Activated CD4-positive, alpha-beta memory T cell treated with anti-CD3 and anti-CD28 coated beads, Interleukin-2, amount 10 ng/mL, durations not matched to agents 7 days and 5 days (primary cell): ENCODE measurements around the gene BIK. TPM values are rescaled to one million over a fixed set of nuclear protein-coding genes. Genes with fewer than 3 reads are reported as not detected.

Experiments
- CTCF ChIA-PET: fragments of 350-600 bp; sonication (Branson Sonifier 250); formaldehyde crosslinking; loops from one replicate; lab custom pipeline; 2021; ENCODE audit warnings: antibody characterized with exemption, inconsistent platforms; lab: Charles Lee
- POLR2A ChIA-PET: fragments of 350-600 bp; sonication (Branson Sonifier 250); formaldehyde crosslinking; loops from one replicate; lab custom pipeline; 2021; ENCODE audit warnings: antibody characterized with exemption; lab: Charles Lee
- DNase-seq: peaks from one replicate; pipeline ENCODE4 v3.0.0-alpha.2; 2020
- H3K27ac Mint-ChIP-seq: one replicate; pipeline ENCODE4 v1.8.0; 2021; ENCODE audit warnings: mild to moderate bottlenecking, mixed read lengths
- H3K27me3 Mint-ChIP-seq: one replicate; pipeline ENCODE4 v1.8.0; 2021; ENCODE audit warnings: mixed read lengths
- H3K36me3 Mint-ChIP-seq: one replicate; pipeline ENCODE4 v1.8.0; 2021; ENCODE audit warnings: low read depth, mixed read lengths
- H3K4me1 Mint-ChIP-seq: one replicate; pipeline ENCODE4 v1.8.0; 2021; ENCODE audit warnings: mixed read lengths
- H3K4me3 Mint-ChIP-seq: one replicate; pipeline ENCODE4 v1.8.0; 2021; ENCODE audit warnings: mild to moderate bottlenecking, mixed read lengths
- H3K9me3 Mint-ChIP-seq: one replicate; pipeline ENCODE4 v1.8.0; 2021; ENCODE audit warnings: mixed read lengths
- total RNA-seq, 2 experiments: library from RNA; stranded (reverse); gene quantifications; one replicate each; pipeline ENCODE4 v1.2.3, GENCODE V29; 2021

Gene BIK, protein sequence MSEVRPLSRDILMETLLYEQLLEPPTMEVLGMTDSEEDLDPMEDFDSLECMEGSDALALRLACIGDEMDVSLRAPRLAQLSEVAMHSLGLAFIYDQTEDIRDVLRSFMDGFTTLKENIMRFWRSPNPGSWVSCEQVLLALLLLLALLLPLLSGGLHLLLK
- 1 to 10 TPM; 2.6 TPM for total RNA-seq

DNA sequence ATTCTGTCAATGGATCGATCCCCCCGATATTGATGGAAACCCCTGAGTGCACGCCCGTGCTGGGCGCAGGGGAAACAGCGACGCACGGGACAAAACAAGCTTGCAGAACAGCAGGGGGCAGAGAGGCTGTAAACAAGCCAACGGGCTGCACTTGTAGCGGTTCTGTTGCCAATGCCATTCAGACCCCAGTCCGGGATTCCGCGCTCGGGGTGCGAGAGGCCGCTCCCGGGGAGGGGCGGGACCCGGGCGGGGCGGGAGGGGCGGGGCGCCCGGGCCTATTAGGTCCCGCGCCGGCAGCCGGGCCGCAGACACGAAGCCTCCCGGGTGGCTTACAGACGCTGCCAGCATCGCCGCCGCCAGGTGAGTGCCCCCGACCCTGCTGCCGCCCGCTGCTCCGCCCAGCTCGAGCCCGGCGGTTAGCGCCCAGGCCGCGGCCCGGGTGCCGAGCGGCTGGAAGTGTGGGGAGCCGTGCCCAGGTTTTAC is at the start of gene BIK:
BIK (plus strand) TSS at position 307 of the 483 bp plus-strand sequence. CDS start 13,273 bp downstream, outside the sequence.
- ChIA-PET POLR2A (interaction anchor here (0.6 kb wide), 1 partner anchor 77 kb away, joined by 3 read pairs; no protein-coding TSS in a partner anchor), CTCF (interaction anchor here (1.2 to 1.4 kb wide), 3 partner anchors 26 to 42 kb away, joined by 3 to 5 read pairs (median 3); no protein-coding TSS in a partner anchor)
- peak; percentile 58 for DNase-seq
- no peaks in the 10 kb centered on the region for H3K9me3 Mint-ChIP-seq
- H3K27ac Mint-ChIP-seq = no peak within 1 kb of the TSS
- peak within 1 kb of the TSS; percentile 61 for H3K4me3 Mint-ChIP-seq
- H3K4me1 Mint-ChIP-seq = peaks cover 9% of the 10 kb centered on the region
- H3K36me3 Mint-ChIP-seq = no peaks in the 10 kb centered on the region
- H3K27me3 Mint-ChIP-seq = peaks cover 22% of the 10 kb centered on the region

DNA sequence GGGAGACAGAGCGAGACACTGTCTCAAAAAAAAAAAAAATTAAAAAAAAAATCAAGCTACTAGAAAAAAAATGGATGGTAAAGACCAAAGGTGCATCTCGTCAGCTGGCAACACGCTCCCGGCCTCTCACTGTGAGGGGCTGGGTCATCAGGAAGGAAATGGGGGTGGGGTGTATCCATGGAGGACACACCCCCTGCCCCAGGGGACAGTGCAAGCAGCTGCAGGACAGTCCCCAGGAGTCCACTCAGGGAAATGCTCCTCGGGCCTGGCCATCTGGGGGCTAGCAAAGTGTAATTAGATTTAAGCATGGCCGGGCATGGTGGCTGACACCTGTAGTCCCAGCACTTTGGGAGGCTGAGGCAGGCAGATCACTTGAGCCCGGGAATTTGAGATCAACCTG is 44.4 kb upstream of the BIK start:
- CTCF ChIA-PET = no interaction called here
- Mint-ChIP-seq H3K4me3 (no peak overlapping the region), H3K9me3 (no peaks in the 10 kb centered on the region), H3K27ac (no peak overlapping the region), H3K36me3 (no peaks in the 10 kb centered on the region), H3K4me1 (no peaks in the 10 kb centered on the region), H3K27me3 (no peaks in the 10 kb centered on the region)
- POLR2A ChIA-PET = no interaction called here
- no peak for DNase-seq

DNA sequence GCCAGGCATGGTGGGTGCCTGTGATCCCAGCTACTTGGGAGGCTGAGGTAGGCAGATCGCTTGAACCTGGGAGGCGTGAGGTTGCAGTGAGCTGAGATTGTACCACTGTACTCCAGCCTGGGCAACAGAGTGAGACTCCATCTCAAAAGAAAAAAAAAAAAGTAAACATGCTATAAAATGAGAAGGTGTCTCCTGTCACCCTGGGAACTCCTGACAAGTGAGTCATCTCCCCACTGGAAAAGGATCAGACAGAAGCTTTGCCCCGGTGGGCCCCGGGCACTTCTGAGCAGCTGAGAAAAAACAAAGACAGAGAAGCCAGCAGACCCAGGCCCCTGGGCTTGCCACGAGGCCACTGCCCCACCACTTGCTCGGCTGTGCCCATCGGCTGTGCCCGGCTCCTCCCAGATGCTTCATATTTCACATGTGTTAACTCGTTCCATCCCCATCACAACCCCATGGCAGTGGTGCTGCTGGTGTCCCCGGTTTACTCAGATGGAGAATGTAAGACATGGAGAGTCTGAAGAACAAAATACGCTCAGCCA is 43.6 kb upstream of the BIK start:
- no peaks in the 10 kb centered on the region for H3K27me3 Mint-ChIP-seq
- no peak overlapping the region for H3K27ac Mint-ChIP-seq
- no peaks in the 10 kb centered on the region for H3K4me1 Mint-ChIP-seq
- ChIA-PET POLR2A (no interaction called here), CTCF (no interaction called here)
- H3K4me3 Mint-ChIP-seq = no peak overlapping the region
- H3K36me3 Mint-ChIP-seq = no peaks in the 10 kb centered on the region
- no peak for DNase-seq
- no peaks in the 10 kb centered on the region for H3K9me3 Mint-ChIP-seq

DNA sequence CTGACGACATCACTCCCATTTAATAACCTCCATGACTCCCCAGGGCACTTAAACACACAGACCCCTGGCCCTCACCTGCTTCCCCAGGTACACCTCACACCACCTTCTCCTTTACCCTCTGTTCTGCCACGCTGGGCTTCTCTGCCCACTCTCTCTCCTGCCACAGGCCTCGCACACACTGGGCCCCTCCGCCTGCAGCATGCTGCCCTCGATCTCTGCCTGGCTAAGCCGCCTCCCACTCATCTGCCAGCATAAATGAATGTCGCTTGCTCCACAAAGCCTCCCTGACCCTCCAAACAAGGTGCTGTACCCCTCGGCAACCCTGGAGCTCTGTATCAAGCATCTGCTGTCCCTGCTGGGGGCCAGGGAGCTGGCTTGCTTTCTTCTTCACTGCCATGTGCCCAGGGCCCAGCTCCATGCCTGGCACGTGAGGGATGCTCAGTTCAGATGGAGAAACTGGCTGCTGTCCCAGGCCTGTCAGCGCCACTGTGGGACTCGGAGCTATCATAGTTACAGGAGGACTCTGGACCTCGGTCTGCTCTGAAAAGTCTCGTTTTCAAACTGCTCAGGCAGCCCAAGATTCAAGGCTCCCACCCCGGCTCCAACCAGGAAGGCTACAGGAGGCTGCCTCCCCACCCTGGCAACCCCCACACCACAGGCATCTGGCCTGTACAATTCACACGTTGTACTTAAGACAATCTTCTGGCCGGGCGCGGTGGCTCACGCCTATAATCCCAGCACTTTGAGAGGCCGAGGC is 33.3 kb upstream of the BIK start:
- no peak overlapping the region for H3K4me3 Mint-ChIP-seq
- DNase-seq = no peak
- no peaks in the 10 kb centered on the region for H3K36me3 Mint-ChIP-seq
- H3K4me1 Mint-ChIP-seq = no peaks in the 10 kb centered on the region
- H3K27me3 Mint-ChIP-seq = no peaks in the 10 kb centered on the region
- ChIA-PET CTCF (no interaction called here), POLR2A (no interaction called here)
- no peak overlapping the region for H3K27ac Mint-ChIP-seq
- H3K9me3 Mint-ChIP-seq = no peaks in the 10 kb centered on the region

DNA sequence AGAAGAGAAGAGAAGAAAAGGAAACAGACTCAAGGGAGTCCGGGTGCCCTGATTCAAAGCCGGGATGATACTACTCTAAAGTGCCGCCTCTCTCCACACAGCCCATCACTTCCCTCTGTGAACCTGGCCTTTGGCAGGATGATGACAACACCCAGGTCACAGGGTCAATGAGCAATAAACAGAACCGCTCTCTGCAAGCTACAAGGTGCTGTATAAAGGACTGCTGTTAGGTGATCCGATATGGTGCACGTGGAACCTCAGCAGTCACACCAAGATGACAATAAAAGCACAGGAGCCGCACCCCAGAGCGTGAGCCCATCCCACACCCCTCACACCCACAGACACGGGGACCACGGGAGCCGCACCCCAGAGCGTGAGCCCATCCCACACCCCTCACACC is 32.0 kb upstream of the BIK start:
- POLR2A ChIA-PET = no interaction called here
- H3K4me3 Mint-ChIP-seq = no peak overlapping the region
- no peaks in the 10 kb centered on the region for H3K36me3 Mint-ChIP-seq
- CTCF ChIA-PET = no interaction called here
- H3K9me3 Mint-ChIP-seq = no peaks in the 10 kb centered on the region
- DNase-seq = no peak
- no peak overlapping the region for H3K27ac Mint-ChIP-seq
- H3K27me3 Mint-ChIP-seq = no peaks in the 10 kb centered on the region
- H3K4me1 Mint-ChIP-seq = no peaks in the 10 kb centered on the region

DNA sequence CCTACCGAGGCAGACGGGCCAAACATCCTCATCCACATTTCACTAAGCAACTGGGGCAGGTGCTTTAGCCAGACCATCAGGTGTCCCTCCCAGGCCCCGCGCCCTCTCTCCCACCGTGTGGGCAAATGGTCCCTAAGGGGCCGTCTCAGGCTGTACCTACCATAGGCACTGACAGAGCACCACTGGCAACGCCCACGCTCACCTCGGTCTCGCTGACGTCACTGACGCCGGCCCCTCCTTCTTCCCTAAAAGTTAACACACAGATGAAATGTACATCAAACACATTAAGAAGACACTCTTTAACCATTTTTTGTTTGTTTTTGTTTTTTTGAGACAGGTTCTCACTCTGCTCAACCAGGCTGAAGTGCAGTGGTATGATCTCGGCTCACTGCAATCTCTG is 30.8 kb upstream of the BIK start:
- no peaks in the 10 kb centered on the region for H3K9me3 Mint-ChIP-seq
- H3K36me3 Mint-ChIP-seq = no peaks in the 10 kb centered on the region
- ChIA-PET POLR2A (no interaction called here), CTCF (no interaction called here)
- no peak overlapping the region for H3K4me3 Mint-ChIP-seq
- H3K4me1 Mint-ChIP-seq = no peaks in the 10 kb centered on the region
- no peak for DNase-seq
- no peak overlapping the region for H3K27ac Mint-ChIP-seq
- no peaks in the 10 kb centered on the region for H3K27me3 Mint-ChIP-seq

DNA sequence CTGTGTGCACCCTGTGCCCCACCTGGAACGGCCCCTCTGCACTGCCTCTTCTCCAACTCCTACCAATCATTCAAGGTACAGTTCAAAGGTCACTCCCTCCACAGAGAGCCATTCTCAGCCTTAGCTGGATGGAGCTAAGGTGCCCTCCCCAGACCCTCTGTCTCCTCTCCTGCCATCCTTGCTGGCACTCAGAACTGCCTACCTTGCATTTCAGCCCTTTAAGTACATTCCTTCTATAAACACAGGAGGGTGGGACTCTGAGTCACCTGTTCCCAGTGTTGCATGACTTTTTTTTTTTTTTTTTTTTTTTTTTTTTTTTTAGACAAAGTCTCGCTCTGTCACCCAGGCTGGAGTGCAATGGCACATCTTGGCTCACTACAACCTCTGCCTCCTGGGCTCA is 29.9 kb upstream of the BIK start:
- DNase-seq = no peak
- ChIA-PET CTCF (no interaction called here), POLR2A (no interaction called here)
- H3K36me3 Mint-ChIP-seq = no peaks in the 10 kb centered on the region
- no peaks in the 10 kb centered on the region for H3K4me1 Mint-ChIP-seq
- H3K9me3 Mint-ChIP-seq = no peaks in the 10 kb centered on the region
- no peak overlapping the region for H3K27ac Mint-ChIP-seq
- no peaks in the 10 kb centered on the region for H3K27me3 Mint-ChIP-seq
- H3K4me3 Mint-ChIP-seq = no peak overlapping the region

DNA sequence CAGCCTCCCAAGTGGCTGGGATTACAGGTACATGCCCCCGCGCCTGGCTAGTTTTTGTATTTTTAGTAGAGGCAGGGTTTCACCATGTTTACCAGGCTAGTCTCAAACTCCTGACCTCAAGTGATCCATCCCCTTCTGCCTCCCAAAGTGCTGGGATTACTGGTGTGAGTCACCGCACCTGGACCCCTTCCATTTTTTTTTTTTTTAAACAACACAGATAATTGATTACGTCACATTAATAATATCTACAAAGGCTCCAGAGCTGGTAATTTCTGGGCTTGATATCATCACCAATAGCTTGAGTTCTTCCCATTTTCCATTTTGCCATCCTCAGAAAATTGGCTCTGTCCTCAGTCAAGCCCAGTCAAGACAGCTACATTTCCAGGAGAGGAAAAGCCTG is 28.6 kb upstream of the BIK start:
- Mint-ChIP-seq H3K9me3 (no peaks in the 10 kb centered on the region), H3K27me3 (no peaks in the 10 kb centered on the region), H3K4me3 (no peak overlapping the region), H3K27ac (no peak overlapping the region), H3K4me1 (peaks cover 13% of the 10 kb centered on the region), H3K36me3 (peaks cover 9% of the 10 kb centered on the region)
- ChIA-PET POLR2A (no interaction called here), CTCF (interaction anchor here (1.0 kb wide), 1 partner anchor 10 kb away, joined by 3 read pairs; no protein-coding TSS in a partner anchor)
- DNase-seq = no peak

DNA sequence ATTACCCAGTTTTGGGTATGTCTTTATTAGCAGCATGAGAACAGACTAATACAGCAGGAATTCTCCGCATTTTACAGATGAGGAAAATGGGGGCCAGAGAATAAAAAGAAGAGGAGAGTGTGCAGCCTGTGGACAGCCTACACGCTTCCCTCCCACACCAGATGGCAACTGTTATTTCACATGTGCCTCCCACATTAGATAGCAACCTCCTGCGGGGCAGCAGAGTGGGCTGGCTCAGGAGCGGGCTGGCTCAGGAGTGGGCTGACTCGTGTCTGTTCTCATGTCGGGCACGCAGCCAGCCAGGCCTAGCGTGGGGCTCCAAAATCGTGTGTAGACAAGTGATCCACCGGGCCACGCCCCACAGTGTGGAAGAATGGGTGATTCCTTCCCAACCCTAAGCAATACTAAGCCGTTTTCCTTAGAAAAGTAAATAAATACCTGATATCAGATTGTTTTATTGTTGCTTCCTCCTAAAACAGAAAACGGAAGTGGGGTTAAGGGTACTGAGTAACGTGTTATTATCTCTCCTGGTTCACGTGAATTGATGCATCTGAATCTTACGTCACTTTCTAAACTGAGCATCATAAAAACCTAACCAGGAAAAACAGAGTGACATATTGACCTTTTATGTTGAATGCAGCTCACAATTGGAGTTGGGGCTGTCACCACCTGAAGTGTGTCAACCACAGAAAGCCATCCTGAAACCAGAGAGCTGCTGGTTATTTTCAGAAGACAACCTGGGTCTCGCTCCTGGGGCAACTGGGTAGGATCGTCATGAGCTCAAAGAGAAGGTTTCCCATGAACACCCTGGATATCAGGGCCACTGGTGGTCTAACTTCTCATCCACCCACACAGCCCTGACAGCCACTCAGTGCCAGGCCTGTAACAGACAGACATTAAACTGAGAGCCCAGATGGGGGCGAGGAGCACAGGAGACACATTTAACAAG is 24.6 kb upstream of the BIK start:
- Mint-ChIP-seq H3K4me3 (no peak overlapping the region), H3K27me3 (no peaks in the 10 kb centered on the region), H3K9me3 (no peaks in the 10 kb centered on the region), H3K27ac (peak overlapping the region; percentile 73), H3K36me3 (peaks cover 10% of the 10 kb centered on the region), H3K4me1 (peaks cover 27% of the 10 kb centered on the region)
- CTCF ChIA-PET = interaction anchor here (0.5 to 0.7 kb wide), 3 partner anchors 17 to 245 kb away, joined by 4 to 5 read pairs (median 4); no protein-coding TSS in a partner anchor
- POLR2A ChIA-PET = interaction anchor here (0.9 to 1.1 kb wide), 4 partner anchors 56 to 472 kb away, joined by 3 to 4 read pairs (median 4); partner anchors contain the start of genes PACSIN2 and POLDIP3
- DNase-seq = peak; percentile 18

DNA sequence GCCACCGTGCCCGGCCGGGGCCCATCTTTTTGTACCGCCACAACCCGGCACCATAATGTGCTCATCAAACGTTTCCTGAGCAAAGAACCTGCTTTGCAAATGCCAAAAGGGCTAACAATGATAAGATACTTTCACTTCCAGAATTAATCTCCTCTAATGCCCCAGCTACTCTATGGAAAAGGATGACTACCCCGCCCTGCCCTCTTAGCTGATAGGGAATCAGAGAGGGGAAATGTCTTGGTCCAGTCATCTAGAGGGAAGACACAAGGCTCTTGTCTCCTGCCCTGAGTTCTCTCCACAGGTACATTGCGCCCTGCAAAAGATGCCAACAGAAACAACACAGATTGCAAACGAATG is 21.9 kb upstream of the BIK start:
- no peak for DNase-seq
- no peaks in the 10 kb centered on the region for H3K27me3 Mint-ChIP-seq
- H3K9me3 Mint-ChIP-seq = no peaks in the 10 kb centered on the region
- peak overlapping the region; percentile 98 for H3K4me3 Mint-ChIP-seq
- ChIA-PET CTCF (no interaction called here), POLR2A (no interaction called here)
- peak overlapping the region; percentile 99 for H3K27ac Mint-ChIP-seq
- peaks cover 27% of the 10 kb centered on the region for H3K4me1 Mint-ChIP-seq
- peaks cover 10% of the 10 kb centered on the region for H3K36me3 Mint-ChIP-seq

DNA sequence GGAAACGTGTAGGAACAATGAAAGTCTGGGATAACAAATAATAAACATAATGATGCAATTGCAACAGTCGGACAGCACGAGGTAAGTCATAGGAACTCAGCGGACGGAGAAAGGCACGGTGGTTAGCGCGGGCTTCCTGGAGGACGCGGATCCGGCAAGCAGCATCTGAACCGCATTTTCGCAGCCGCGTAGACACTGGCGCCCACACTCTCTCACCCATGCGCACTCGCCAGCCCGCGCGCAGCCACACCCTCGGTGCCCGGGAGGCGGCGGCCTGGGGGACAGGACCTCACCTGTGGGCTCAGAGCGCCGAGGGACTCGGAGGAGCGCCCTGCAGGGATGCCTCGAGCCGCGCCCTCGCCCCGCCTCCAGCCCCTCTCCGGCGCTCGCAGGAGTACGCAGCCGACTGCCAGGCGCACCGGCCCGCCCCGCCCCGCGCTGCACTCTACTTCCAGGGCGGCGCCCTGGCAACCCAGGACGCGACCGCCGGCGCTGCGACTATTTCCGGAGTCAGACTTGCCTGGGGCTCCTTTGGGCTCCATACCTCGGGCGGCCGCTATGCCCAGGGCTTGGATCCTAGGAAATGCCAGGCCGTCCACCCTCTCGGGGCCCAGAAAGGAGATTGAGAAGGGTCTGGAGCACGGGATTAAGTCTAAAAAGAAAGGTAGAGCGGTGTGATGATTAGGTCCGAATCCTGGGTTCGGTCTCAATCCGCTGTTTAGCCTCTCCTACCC is 21.4 kb upstream of the BIK start, which contains the start of gene TTLL1:
TTLL1 (minus strand) TSS at position 408 of the 734 bp plus-strand sequence. CDS start 13,805 bp downstream, outside the sequence.
- ChIA-PET CTCF (no interaction called here), POLR2A (no interaction called here)
- peak within 1 kb of the TSS; percentile 98 for H3K4me3 Mint-ChIP-seq
- DNase-seq = peak; percentile 93
- no peaks in the 10 kb centered on the region for H3K27me3 Mint-ChIP-seq
- peaks cover 27% of the 10 kb centered on the region for H3K4me1 Mint-ChIP-seq
- H3K27ac Mint-ChIP-seq = peak within 1 kb of the TSS; percentile 99
- no peaks in the 10 kb centered on the region for H3K9me3 Mint-ChIP-seq
- peaks cover 10% of the 10 kb centered on the region for H3K36me3 Mint-ChIP-seq
